HG03442 (cell line): ENCODE results near the gene LY6G6D.
A peak's percentile ranks its signal among the peaks of the same experiment; 100 is the strongest.

Experiments used
- ATAC-seq: cut with Tn5 transposase; IDR thresholded peaks from one replicate; pipeline ENCODE4 v1.9.1; 2021; ENCODE audit warnings: mild to moderate bottlenecking, moderate library complexity; ENCODE audit not compliant: unreplicated experiment

The LY6G6D gene

GRCh38 chr6:31715022-31715958, at the start of gene LY6G6D:
TSS of gene LY6G6D (plus strand) at chr6:31715348. CDS start at chr6:31715356, 8 bp downstream.
- ATAC-seq = no peak

- peak; percentile 83 for ATAC-seq
Observed at GRCh38 chr6:31665501-31666336, 49.4 kb upstream of the LY6G6D start, which contains the start of gene CSNK2B. TSS of gene CSNK2B (plus strand) at chr6:31666080. CDS start at chr6:31666832, 752 bp downstream.

- no peak for ATAC-seq
Observed at GRCh38 chr6:31666337-31666965, 48.7 kb upstream of the LY6G6D start.

GRCh38 chr6:31669676-31670075, 45.5 kb upstream of the LY6G6D start, which contains the start of gene LY6G5B:
TSS of gene LY6G5B (plus strand) at chr6:31669976. CDS start at chr6:31670951, 975 bp downstream.
- no peak for ATAC-seq

- ATAC-seq = no peak
Observed at GRCh38 chr6:31676322-31676903, 38.7 kb upstream of the LY6G6D start.

GRCh38 chr6:31676904-31677303, 38.2 kb upstream of the LY6G6D start:
- no peak for ATAC-seq

GRCh38 chr6:31677955-31678354, 37.2 kb upstream of the LY6G6D start:
- ATAC-seq = no peak

- no peak for ATAC-seq
Observed at GRCh38 chr6:31680226-31681134, 34.7 kb upstream of the LY6G6D start, which contains the start of gene LY6G5C. TSS of gene LY6G5C (minus strand) at chr6:31681067. CDS start at chr6:31680373, 694 bp downstream.

- ATAC-seq = no peak
Observed at GRCh38 chr6:31681135-31681671, 33.9 kb upstream of the LY6G6D start.

GRCh38 chr6:31683591-31683990, 31.6 kb upstream of the LY6G6D start:
- no peak for ATAC-seq

- no peak for ATAC-seq
Observed at GRCh38 chr6:31686483-31686882, 28.7 kb upstream of the LY6G6D start.

- ATAC-seq = no peak
Observed at GRCh38 chr6:31687321-31687720, 27.8 kb upstream of the LY6G6D start.

- ATAC-seq = no peak
Observed at GRCh38 chr6:31687860-31688693, 27.1 kb upstream of the LY6G6D start.

- no peak for ATAC-seq
Observed at GRCh38 chr6:31689249-31690110, 25.7 kb upstream of the LY6G6D start.

- no peak for ATAC-seq
Observed at GRCh38 chr6:31690231-31691077, 24.7 kb upstream of the LY6G6D start.

GRCh38 chr6:31691078-31691463, 24.1 kb upstream of the LY6G6D start:
- ATAC-seq = no peak
